Astrocyte (in vitro differentiated cells and primary cell): Measurements from ENCODE around the gene KDM7A. TPM values are rescaled to one million over a fixed set of nuclear protein-coding genes. Genes with fewer than 3 reads are reported as not detected.
A peak's percentile ranks its signal among the peaks of the same experiment; 100 is the strongest.

Experiments
- DNase-seq: peaks from one replicate; pipeline ENCODE4 v3.0.0-alpha.2; 2010; ENCODE audit warnings: low read depth
- FAIRE-seq: peaks from 2 replicates; lab custom pipeline; 2011; peaks lifted over from hg19 to GRCh38; lab: Jason Lieb, UNC
- H2AFZ ChIP-seq: 2 replicates; pipeline ENCODE4 v1.6.0; 2012; ENCODE audit warnings: low read depth, low read length, inconsistent platforms
- H3K27ac ChIP-seq: 2 replicates; pipeline ENCODE4 v1.5.1; 2011; ENCODE audit warnings: low read depth, low read length, inconsistent platforms
- H3K27me3 ChIP-seq: 2 replicates; pipeline ENCODE4 v1.6.0; 2011; ENCODE audit warnings: low read length, inconsistent platforms; ENCODE audit not compliant: insufficient read depth
- H3K36me3 ChIP-seq: 2 replicates; pipeline ENCODE4 v1.5.1; 2011; ENCODE audit warnings: low read length, inconsistent platforms; ENCODE audit not compliant: insufficient read depth
- H3K4me1 ChIP-seq: 2 replicates; pipeline ENCODE4 v1.5.1; 2011; ENCODE audit warnings: low read length, inconsistent platforms; ENCODE audit not compliant: insufficient read depth
- H3K4me2 ChIP-seq: 2 replicates; pipeline ENCODE4 v1.6.0; 2012; ENCODE audit warnings: low read length, inconsistent platforms
- H3K4me3 ChIP-seq: 2 replicates; pipeline ENCODE4 v1.5.1; 2011; ENCODE audit warnings: low read depth, mild to moderate bottlenecking, low read length, inconsistent platforms; ENCODE audit not compliant: insufficient read depth
- H3K79me2 ChIP-seq: 2 replicates; pipeline ENCODE4 v1.6.0; 2012; ENCODE audit warnings: mild to moderate bottlenecking, low read length, inconsistent platforms; ENCODE audit not compliant: insufficient read depth
- H3K9ac ChIP-seq: 2 replicates; pipeline ENCODE4 v1.6.0; 2012; ENCODE audit warnings: mild to moderate bottlenecking, low read length, inconsistent platforms
- H3K9me3 ChIP-seq: 2 replicates; pipeline ENCODE4 v1.5.1; 2012; ENCODE audit warnings: low read depth, mild to moderate bottlenecking, low read length, inconsistent platforms; ENCODE audit not compliant: insufficient read depth
- H4K20me1 ChIP-seq: 2 replicates; pipeline ENCODE4 v1.6.0; 2012; ENCODE audit warnings: low read length, inconsistent platforms; ENCODE audit not compliant: insufficient read depth
- H3K27ac Mint-ChIP-seq: one replicate; pipeline ENCODE4 v1.8.0; 2021; ENCODE audit warnings: mild to moderate bottlenecking, mixed read lengths; ENCODE audit not compliant: unreplicated experiment
- H3K27me3 Mint-ChIP-seq: one replicate; pipeline ENCODE4 v1.8.0; 2021; ENCODE audit warnings: low read depth, mixed read lengths; ENCODE audit not compliant: unreplicated experiment
- H3K36me3 Mint-ChIP-seq: one replicate; pipeline ENCODE4 v1.8.0; 2021; ENCODE audit warnings: low read depth, mixed read lengths; ENCODE audit not compliant: unreplicated experiment
- H3K4me1 Mint-ChIP-seq: one replicate; pipeline ENCODE4 v1.8.0; 2021; ENCODE audit warnings: low read depth, mixed read lengths; ENCODE audit not compliant: unreplicated experiment
- H3K4me3 Mint-ChIP-seq: one replicate; pipeline ENCODE4 v1.8.0; 2021; ENCODE audit warnings: mild to moderate bottlenecking, moderate library complexity, mixed read lengths; ENCODE audit not compliant: unreplicated experiment
- H3K9me3 Mint-ChIP-seq: one replicate; pipeline ENCODE4 v1.8.0; 2021; ENCODE audit warnings: mild to moderate bottlenecking, mixed read lengths; ENCODE audit not compliant: unreplicated experiment
- EZH2 ChIP-seq: IDR thresholded peaks from 2 replicates; pipeline ENCODE4 v1.6.1; 2012; ENCODE audit warnings: mild to moderate bottlenecking, low read length, inconsistent platforms; ENCODE audit not compliant: insufficient read depth
- total RNA-seq: library from RNA; stranded (reverse); gene quantifications from 2 replicates; pipeline ENCODE4 v1.2.1, GENCODE V29; 2021
- TF ChIP-seq, protein P1 (sequence below): IDR thresholded peaks from 2 replicates; pipeline ENCODE4 v1.5.1; 2011; ENCODE audit warnings: low read depth, mild to moderate bottlenecking, inconsistent platforms, low read length, moderate library complexity; ENCODE audit not compliant: insufficient read depth

KDM7A gene
- total RNA-seq, 1 donor from 2014 or later: 5.4 TPM

DNA sequence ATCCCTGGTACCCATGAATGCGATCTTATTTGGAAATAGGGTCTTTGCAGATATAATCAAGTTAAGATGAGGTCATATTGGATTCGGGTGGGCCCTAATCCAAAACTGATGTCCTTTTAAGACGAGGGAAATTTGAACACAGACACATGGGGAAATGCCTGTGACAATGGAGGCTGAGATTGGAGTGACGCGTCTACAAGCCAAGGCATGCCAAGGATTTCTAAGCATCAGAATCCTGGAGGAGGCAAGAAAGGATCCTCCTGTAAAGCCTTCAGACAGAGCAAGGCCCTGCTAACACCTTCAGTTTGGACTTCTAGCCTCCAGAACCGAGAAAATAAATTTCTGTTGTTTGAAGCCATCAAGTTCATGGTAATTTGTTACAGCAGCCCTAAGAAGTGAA, 132.5 kb downstream of the KDM7A start:
- no peak overlapping the region for H3K4me3 Mint-ChIP-seq

DNA sequence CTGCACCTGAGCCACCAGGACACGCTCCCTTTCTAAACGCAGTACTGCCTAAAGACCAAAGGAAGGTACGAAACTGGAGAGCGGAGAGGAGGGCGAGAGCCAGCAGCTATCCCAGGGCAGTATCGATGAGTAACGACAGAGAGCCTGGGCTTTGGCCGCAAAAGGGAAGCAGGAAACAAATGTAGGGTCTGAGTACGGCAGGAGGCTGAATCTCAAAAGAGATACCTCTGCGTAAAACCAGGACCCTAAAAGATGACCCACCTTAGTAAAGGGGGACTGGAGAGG, 134.5 kb downstream of the KDM7A start:
- FAIRE-seq (no peak), DNase-seq (no peak)
- no peak for TF ChIP-seq EZH2
- TF ChIP-seq, protein P1, sequence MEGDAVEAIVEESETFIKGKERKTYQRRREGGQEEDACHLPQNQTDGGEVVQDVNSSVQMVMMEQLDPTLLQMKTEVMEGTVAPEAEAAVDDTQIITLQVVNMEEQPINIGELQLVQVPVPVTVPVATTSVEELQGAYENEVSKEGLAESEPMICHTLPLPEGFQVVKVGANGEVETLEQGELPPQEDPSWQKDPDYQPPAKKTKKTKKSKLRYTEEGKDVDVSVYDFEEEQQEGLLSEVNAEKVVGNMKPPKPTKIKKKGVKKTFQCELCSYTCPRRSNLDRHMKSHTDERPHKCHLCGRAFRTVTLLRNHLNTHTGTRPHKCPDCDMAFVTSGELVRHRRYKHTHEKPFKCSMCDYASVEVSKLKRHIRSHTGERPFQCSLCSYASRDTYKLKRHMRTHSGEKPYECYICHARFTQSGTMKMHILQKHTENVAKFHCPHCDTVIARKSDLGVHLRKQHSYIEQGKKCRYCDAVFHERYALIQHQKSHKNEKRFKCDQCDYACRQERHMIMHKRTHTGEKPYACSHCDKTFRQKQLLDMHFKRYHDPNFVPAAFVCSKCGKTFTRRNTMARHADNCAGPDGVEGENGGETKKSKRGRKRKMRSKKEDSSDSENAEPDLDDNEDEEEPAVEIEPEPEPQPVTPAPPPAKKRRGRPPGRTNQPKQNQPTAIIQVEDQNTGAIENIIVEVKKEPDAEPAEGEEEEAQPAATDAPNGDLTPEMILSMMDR: no peak
- Mint-ChIP-seq H3K4me1 (peaks cover 8% of the 10 kb centered on the region), H3K9me3 (no peaks in the 10 kb centered on the region), H3K36me3 (peaks cover 49% of the 10 kb centered on the region), H3K27me3 (no peaks in the 10 kb centered on the region), H3K27ac (no peak overlapping the region), H3K4me3 (no peak overlapping the region)
- peak overlapping the region; percentile 62 for H3K4me2 ChIP-seq
- H2AFZ ChIP-seq: no peak overlapping the region
- no peaks in the 10 kb centered on the region for H3K36me3 ChIP-seq
- H3K27ac ChIP-seq: no peak overlapping the region
- no peaks in the 10 kb centered on the region for H3K9me3 ChIP-seq
- no peak overlapping the region for H3K4me3 ChIP-seq
- peak overlapping the region; percentile 17 for H3K9ac ChIP-seq
- no peaks in the 10 kb centered on the region for H3K79me2 ChIP-seq
- no peaks in the 10 kb centered on the region for H4K20me1 ChIP-seq
- H3K4me1 ChIP-seq: peaks cover 12% of the 10 kb centered on the region
- no peaks in the 10 kb centered on the region for H3K27me3 ChIP-seq

More for the DNA sequence above, 132.5 kb downstream of the KDM7A start:
- Mint-ChIP-seq H3K27ac (no peak overlapping the region), H3K4me1 (peaks cover 8% of the 10 kb centered on the region), H3K27me3 (no peaks in the 10 kb centered on the region), H3K9me3 (no peaks in the 10 kb centered on the region), H3K36me3 (peaks cover 47% of the 10 kb centered on the region)
- TF ChIP-seq, protein P1: no peak
- no peak for TF ChIP-seq EZH2
- no peaks in the 10 kb centered on the region for H3K27me3 ChIP-seq
- DNase-seq (no peak), FAIRE-seq (no peak)
- no peaks in the 10 kb centered on the region for H4K20me1 ChIP-seq
- no peak overlapping the region for H3K9ac ChIP-seq
- H3K4me2 ChIP-seq: no peak overlapping the region
- no peak overlapping the region for H3K4me3 ChIP-seq
- H3K27ac ChIP-seq: no peak overlapping the region
- H2AFZ ChIP-seq: no peak overlapping the region
- no peaks in the 10 kb centered on the region for H3K79me2 ChIP-seq
- peaks cover 12% of the 10 kb centered on the region for H3K4me1 ChIP-seq
- H3K36me3 ChIP-seq: no peaks in the 10 kb centered on the region
- H3K9me3 ChIP-seq: no peaks in the 10 kb centered on the region

- DNase-seq (peak; percentile 50), FAIRE-seq (no peak)
- Histone ChIP-seq H3K9me3 (no peaks in the 10 kb centered on the region), H3K27ac (no peak overlapping the region), H3K4me2 (peak overlapping the region; percentile 62), H3K27me3 (no peaks in the 10 kb centered on the region), H3K79me2 (no peaks in the 10 kb centered on the region), H3K4me1 (peaks cover 12% of the 10 kb centered on the region), H4K20me1 (no peaks in the 10 kb centered on the region), H3K4me3 (peak overlapping the region; percentile 30), H3K36me3 (no peaks in the 10 kb centered on the region), H3K9ac (peak overlapping the region; percentile 17), H2AFZ (no peak overlapping the region)
- peaks cover 48% of the 10 kb centered on the region for H3K36me3 Mint-ChIP-seq
- H3K4me3 Mint-ChIP-seq: no peak overlapping the region
- H3K4me1 Mint-ChIP-seq: peaks cover 8% of the 10 kb centered on the region
- no peaks in the 10 kb centered on the region for H3K27me3 Mint-ChIP-seq
- TF ChIP-seq EZH2: no peak
- TF ChIP-seq, protein P1: no peak
- H3K9me3 Mint-ChIP-seq: no peaks in the 10 kb centered on the region
- no peak overlapping the region for H3K27ac Mint-ChIP-seq
Observed at GRCh38 chr7:140041659-140042385, 135.0 kb downstream of the KDM7A start.
